ENCODE data around the gene LARP1. TPM values are rescaled to one million over a fixed set of nuclear protein-coding genes. Genes with fewer than 3 reads are reported as not detected.

LARP1 gene
- total and polyA plus RNA-seq, 9 of the 15 experiments (the other 6 are each of a cell fraction or from before 2014, with no cell fraction given), result 22.6 to 300 (median 92.0) TPM

GRCh38 chr5:154797762-154798161 lies 42.6 kb downstream of the LARP1 start:
- no peak for ATAC-seq
- ChIA-PET POLR2A (interaction anchor here (1.6 kb wide), 1 partner anchor 18 kb away, joined by 4 read pairs; no protein-coding TSS in a partner anchor), CTCF (ENCODE audit: low intra/inter-chr PET ratio) (no interaction called here)
- no peak overlapping the region for H3K27ac ChIP-seq (ENCODE audit: extremely low read depth, low read depth, low read length)
- no peak overlapping the region for H3K4me3 ChIP-seq
- DNase-seq (ENCODE audit: extremely low read depth in 1 of 4, low spot score in 3 of 4), result no peak
- no peak overlapping the region for H2AFZ ChIP-seq (ENCODE audit: low read depth, low read length)
- no peak for FAIRE-seq
- peaks cover 94% of the 10 kb centered on the region for H3K36me3 ChIP-seq (ENCODE audit: control insufficient read depth, insufficient read depth, low read length)
- BruUV-seq (replicated peaks), result no TSS peak
- WGBS (ENCODE audit: insufficient coverage, low coverage, missing lambda C conversion rate), result 83% methylated on average over 4 of the region's 4 CpGs
- H3K27me3 ChIP-seq (ENCODE audit: control insufficient read depth in 2 of 2, insufficient read depth in 2 of 2, low read length in 2 of 2), result no peaks in the 10 kb centered on the region
- H3K4me2 ChIP-seq (ENCODE audit: insufficient read depth, low read length), result no peak overlapping the region
- peaks cover 5% of the 10 kb centered on the region; the same call in 1 of the 2 replicates for H4K20me1 ChIP-seq (replicated peaks; ENCODE audit: control insufficient read depth, insufficient read depth, low read length)
- peaks cover 4% of the 10 kb centered on the region for H3K9me1 ChIP-seq (ENCODE audit: control insufficient read depth, insufficient read depth, low read length)
- TF ChIP-seq CHD2 (IDR thresholded peaks at IDR 0.05; ENCODE audit: low read depth, low read length) (no peak), MECOM (CRISPR knock-in tag; IDR thresholded peaks at IDR 0.05) (no peak), ZBTB12 (CRISPR knock-in tag; IDR thresholded peaks at IDR 0.05) (no peak), HMGXB4 (CRISPR knock-in tag; IDR thresholded peaks at IDR 0.05) (no peak), ZBTB1 (CRISPR knock-in tag; IDR thresholded peaks at IDR 0.05; ENCODE audit: borderline replicate concordance, low read depth) (no peak), MEF2D (tag; conservative IDR thresholded peaks at IDR 0.05; ENCODE audit: low read depth) (no peak), GTF2F1 (IDR thresholded peaks at IDR 0.05; ENCODE audit: low read depth, low read length) (no peak), NR3C1 (CRISPR knock-in tag; IDR thresholded peaks at IDR 0.05) (no peak), TCF7 (IDR thresholded peaks at IDR 0.05; ENCODE audit: borderline replicate concordance) (no peak)
- TF ChIP-seq, protein P1, sequence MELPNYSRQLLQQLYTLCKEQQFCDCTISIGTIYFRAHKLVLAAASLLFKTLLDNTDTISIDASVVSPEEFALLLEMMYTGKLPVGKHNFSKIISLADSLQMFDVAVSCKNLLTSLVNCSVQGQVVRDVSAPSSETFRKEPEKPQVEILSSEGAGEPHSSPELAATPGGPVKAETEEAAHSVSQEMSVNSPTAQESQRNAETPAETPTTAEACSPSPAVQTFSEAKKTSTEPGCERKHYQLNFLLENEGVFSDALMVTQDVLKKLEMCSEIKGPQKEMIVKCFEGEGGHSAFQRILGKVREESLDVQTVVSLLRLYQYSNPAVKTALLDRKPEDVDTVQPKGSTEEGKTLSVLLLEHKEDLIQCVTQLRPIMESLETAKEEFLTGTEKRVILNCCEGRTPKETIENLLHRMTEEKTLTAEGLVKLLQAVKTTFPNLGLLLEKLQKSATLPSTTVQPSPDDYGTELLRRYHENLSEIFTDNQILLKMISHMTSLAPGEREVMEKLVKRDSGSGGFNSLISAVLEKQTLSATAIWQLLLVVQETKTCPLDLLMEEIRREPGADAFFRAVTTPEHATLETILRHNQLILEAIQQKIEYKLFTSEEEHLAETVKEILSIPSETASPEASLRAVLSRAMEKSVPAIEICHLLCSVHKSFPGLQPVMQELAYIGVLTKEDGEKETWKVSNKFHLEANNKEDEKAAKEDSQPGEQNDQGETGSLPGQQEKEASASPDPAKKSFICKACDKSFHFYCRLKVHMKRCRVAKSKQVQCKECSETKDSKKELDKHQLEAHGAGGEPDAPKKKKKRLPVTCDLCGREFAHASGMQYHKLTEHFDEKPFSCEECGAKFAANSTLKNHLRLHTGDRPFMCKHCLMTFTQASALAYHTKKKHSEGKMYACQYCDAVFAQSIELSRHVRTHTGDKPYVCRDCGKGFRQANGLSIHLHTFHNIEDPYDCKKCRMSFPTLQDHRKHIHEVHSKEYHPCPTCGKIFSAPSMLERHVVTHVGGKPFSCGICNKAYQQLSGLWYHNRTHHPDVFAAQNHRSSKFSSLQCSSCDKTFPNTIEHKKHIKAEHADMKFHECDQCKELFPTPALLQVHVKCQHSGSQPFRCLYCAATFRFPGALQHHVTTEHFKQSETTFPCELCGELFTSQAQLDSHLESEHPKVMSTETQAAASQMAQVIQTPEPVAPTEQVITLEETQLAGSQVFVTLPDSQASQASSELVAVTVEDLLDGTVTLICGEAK (IDR thresholded peaks at IDR 0.05), result no peak
- TF ChIP-seq, protein P1 (CRISPR knock-in tag; IDR thresholded peaks at IDR 0.05), result no peak
- H3K4me1 ChIP-seq (replicated peaks in 1 of 2; ENCODE audit: control insufficient read depth in 2 of 2, insufficient read depth in 2 of 2, low read length in 2 of 2), result no peaks in the 10 kb centered on the region; a peak in 1 of 5 replicates
- in situ Hi-C loops (cut with MboI), result no loop called here
- intact Hi-C loops (cut with micrococcal nuclease), result no loop called here
- no peaks in the 10 kb centered on the region for H3K9me3 ChIP-seq (replicated peaks; ENCODE audit: control insufficient read depth, insufficient read depth, low read depth, low read length)
- H3K79me2 ChIP-seq (ENCODE audit: control insufficient read depth, insufficient read depth, low read length), result peaks cover 48% of the 10 kb centered on the region; the same call in 2 of the 3 replicates
- H3K9ac ChIP-seq (ENCODE audit: insufficient read depth in 1 of 2, low read depth in 2 of 2, low read length in 2 of 2), result no peak overlapping the region
